BJ (cell line): ENCODE data around the gene PMIS2. TPM values are rescaled to one million over a fixed set of nuclear protein-coding genes. Genes with fewer than 3 reads are reported as not detected.

Source experiments
- CTCF ChIA-PET: fragments of 350-600 bp; formaldehyde crosslinking; extraction: SDS; loops from one replicate; lab custom pipeline; 2021; ENCODE audit warnings: antibody characterized with exemption, inconsistent platforms; lab: Yijun Ruan, JAX
- POLR2A ChIA-PET: fragments of 300-600 bp; sonication (Branson Sonifier 250); formaldehyde crosslinking; extraction: SDS; loops from one replicate; lab custom pipeline; 2021; ENCODE audit warnings: antibody characterized with exemption; lab: Charles Lee
- DNase-seq: peaks from one replicate; pipeline ENCODE4 v3.0.0-alpha.2; 2011; ENCODE audit warnings: low read depth
- H3K27me3 ChIP-seq: 2 replicates; pipeline ENCODE4 v1.6.0; 2011; ENCODE audit warnings: low read length; ENCODE audit not compliant: control insufficient read depth, insufficient read depth
- H3K36me3 ChIP-seq: 2 replicates; pipeline ENCODE4 v1.5.1; 2011; ENCODE audit warnings: low read length; ENCODE audit not compliant: control insufficient read depth, insufficient read depth
- H3K4me3 ChIP-seq: 2 replicates; pipeline ENCODE4 v1.5.1; 2011; ENCODE audit warnings: low read depth, mild to moderate bottlenecking, control low read depth, low read length
- polyA plus RNA-seq: library from polyadenylated mRNA; depleted of rRNA; stranded (reverse); fragments of >200 nt; gene quantifications from 2 replicates; pipeline ENCODE4 v1.2.3, GENCODE V29; 2011
- TF ChIP-seq, protein P1 (sequence below): IDR thresholded peaks from 2 replicates; pipeline ENCODE4 v1.5.1; 2011; ENCODE audit warnings: low read depth, mild to moderate bottlenecking, control low read depth, inconsistent platforms, low read length, moderate library complexity; ENCODE audit not compliant: insufficient read depth

The PMIS2 gene
- polyA plus RNA-seq, 1 experiment: not detected

DNA sequence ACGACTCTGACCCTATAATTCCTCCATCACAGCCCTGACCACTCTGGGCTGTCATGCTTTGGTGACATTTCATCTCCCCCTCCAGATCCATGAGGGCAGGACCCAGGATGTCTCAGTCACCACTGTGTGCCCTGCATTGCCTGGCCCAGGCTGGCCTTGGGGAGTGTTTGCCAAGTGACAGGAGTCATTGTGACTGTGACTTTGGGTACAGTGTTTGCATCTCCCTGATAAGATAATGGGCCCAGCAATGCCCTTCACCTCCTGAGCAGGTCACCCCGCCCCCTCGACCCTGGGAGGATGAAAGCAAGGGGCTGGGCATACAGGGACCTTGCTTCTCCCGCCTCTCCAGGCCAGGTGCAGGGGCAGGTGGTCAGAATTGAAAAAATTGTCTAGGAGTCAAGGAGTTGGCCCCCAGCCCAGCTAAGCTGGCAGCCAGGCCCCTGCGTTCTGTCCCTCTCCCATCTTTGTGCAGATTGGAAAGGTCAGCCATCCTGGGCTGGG, 16.6 kb upstream of the PMIS2 start:
- TF ChIP-seq, protein P1, sequence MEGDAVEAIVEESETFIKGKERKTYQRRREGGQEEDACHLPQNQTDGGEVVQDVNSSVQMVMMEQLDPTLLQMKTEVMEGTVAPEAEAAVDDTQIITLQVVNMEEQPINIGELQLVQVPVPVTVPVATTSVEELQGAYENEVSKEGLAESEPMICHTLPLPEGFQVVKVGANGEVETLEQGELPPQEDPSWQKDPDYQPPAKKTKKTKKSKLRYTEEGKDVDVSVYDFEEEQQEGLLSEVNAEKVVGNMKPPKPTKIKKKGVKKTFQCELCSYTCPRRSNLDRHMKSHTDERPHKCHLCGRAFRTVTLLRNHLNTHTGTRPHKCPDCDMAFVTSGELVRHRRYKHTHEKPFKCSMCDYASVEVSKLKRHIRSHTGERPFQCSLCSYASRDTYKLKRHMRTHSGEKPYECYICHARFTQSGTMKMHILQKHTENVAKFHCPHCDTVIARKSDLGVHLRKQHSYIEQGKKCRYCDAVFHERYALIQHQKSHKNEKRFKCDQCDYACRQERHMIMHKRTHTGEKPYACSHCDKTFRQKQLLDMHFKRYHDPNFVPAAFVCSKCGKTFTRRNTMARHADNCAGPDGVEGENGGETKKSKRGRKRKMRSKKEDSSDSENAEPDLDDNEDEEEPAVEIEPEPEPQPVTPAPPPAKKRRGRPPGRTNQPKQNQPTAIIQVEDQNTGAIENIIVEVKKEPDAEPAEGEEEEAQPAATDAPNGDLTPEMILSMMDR: no peak
- DNase-seq: no peak
- Histone ChIP-seq H3K4me3 (no peak overlapping the region), H3K36me3 (no peaks in the 10 kb centered on the region), H3K27me3 (peaks cover 2% of the 10 kb centered on the region; the same call in 1 of the 2 replicates)
- ChIA-PET CTCF (no interaction called here), POLR2A (no interaction called here)

- ChIA-PET CTCF (no interaction called here), POLR2A (no interaction called here)
- Histone ChIP-seq H3K27me3 (peaks cover 2% of the 10 kb centered on the region), H3K4me3 (no peak overlapping the region), H3K36me3 (no peaks in the 10 kb centered on the region)
- TF ChIP-seq, protein P1: no peak
- no peak for DNase-seq
These were observed 14.5 kb upstream of the PMIS2 start for GRCh38 chr19:35571406-35571965.

DNA sequence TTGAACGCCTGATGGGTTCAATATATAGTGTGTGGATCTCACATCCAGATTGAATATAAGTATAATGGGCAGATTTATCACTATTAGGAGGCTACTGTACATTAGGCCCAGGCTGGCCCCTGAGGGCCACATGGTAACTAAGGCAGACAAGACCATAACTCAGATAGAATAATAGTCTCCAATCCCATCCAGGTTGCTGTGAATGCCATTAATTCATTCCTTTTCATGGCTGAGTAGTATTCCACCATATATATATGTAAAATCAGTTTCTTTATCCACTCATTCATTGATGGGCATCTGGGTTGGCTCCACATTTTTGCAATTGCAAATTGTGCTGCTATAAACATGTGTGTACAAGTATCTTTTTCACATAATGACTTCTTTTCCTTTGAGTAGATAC, 8.1 kb upstream of the PMIS2 start:
- POLR2A ChIA-PET: no interaction called here
- H3K36me3 ChIP-seq: no peaks in the 10 kb centered on the region
- CTCF ChIA-PET: no interaction called here
- no peak for DNase-seq
- H3K4me3 ChIP-seq: no peak overlapping the region
- no peaks in the 10 kb centered on the region; the same call in 1 of the 2 replicates for H3K27me3 ChIP-seq
- TF ChIP-seq, protein P1: no peak

DNA sequence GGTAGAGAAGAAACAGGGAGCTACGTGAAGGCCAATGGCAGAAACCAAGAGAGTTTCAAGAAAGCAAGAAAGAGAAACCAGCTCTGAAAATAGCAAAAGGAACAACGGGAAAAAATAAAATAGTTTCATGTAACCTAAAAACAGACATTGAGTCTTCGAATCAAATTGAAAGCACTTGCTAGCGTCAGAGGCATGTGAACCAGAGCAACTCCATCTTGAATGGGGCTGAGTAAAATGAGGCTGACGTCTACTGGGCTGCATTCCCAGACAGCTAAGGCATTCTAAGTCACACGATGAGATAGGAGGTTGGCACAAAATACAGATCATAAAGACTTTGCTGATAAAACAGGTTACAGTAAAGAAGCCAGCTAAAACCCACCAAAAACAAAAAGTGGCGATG, 7.3 kb upstream of the PMIS2 start:
- H3K36me3 ChIP-seq: no peaks in the 10 kb centered on the region
- POLR2A ChIA-PET: no interaction called here
- no peak overlapping the region for H3K4me3 ChIP-seq
- H3K27me3 ChIP-seq: no peaks in the 10 kb centered on the region; the same call in 1 of the 2 replicates
- TF ChIP-seq, protein P1: no peak
- CTCF ChIA-PET: interaction anchor here (0.8 to 1.0 kb wide), 2 partner anchors 12 to 30 kb away, joined by 3 read pairs; no protein-coding TSS in a partner anchor
- no peak for DNase-seq

GRCh38 chr19:35582760-35583159, 3.2 kb upstream of the PMIS2 start:
- ChIA-PET CTCF (interaction anchor here (2.0 kb wide), 1 partner anchor 9 kb away, joined by 5 read pairs; no protein-coding TSS in a partner anchor), POLR2A (no interaction called here)
- TF ChIP-seq, protein P1: no peak

More at GRCh38 chr19:35582760-35583159, 3.2 kb upstream of the PMIS2 start:
- no peak overlapping the region for H3K4me3 ChIP-seq
- no peaks in the 10 kb centered on the region for H3K36me3 ChIP-seq
- 0 out of 2 replicates have a peak, but pooled peaks cover 4% of the 10 kb centered on the region for H3K27me3 ChIP-seq
- DNase-seq: no peak
